GM19239 (cell line): Measurements from ENCODE around the gene HENMT1.

Experiments used
- DNase-seq: peaks from one replicate; pipeline ENCODE4 v3.0.0; 2011; ENCODE audit warnings: low spot score; ENCODE audit not compliant: insufficient read length
- FAIRE-seq: peaks from 2 replicates; lab custom pipeline; 2011; peaks lifted over from hg19 to GRCh38; lab: Jason Lieb, UNC

The HENMT1 gene

DNA sequence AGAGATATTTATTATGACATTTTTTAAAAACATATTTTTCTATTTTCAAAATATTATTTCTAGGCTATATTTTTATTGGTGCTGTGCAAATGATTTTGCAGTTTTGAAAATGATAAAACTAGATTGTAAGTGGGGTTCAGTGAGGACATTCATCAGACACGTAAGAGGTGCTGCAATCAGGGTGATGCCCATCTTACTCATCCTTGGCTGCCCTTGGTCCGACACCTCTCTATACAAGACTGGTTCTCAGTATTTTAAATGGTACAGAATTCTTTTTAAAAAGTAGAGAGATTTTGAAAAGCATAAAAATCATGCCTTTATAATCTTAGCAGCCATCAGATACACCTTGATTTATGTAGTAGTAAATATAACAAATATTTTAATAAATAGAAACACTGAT lies 24.0 kb downstream of the HENMT1 start:
- FAIRE-seq (no peak), DNase-seq (no peak)

DNA sequence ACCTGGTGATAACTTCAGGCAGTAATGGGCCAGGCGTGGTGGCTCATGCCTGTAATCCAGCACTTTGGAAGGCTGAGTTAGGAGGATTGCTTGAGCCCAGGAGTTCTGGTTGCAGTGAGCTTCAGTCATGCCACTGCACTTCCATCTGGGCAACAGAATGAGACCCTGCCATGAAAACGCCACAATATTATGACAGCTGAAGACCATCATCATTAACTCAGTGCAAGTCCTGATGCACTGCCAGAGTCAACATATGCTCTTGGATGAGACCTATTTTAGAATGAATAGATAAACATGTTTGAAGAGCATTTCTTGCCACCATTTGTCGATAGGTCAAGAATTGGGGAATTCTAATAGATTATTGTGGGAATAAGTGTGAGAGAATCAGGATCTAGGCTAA lies 26.4 kb downstream of the HENMT1 start:
- DNase-seq (no peak), FAIRE-seq (no peak)

DNA sequence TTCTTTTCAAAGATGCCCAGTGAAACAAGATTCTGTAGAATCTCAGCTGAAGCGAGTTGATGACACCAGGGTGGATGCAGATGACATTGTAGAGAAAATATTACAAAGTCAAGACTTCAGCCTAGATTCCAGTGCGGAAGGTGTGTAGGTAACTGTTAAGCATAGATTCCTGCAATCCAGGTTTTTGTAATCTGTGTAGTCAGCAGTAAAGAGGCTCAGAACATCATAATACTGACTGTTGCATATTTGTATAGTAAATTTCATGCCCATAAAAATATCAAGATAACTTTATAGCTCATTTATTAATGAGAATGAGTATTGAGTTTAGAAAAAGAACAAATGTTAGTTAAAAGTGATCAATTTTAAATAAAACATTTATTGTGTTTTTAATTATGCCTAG lies 32.2 kb downstream of the HENMT1 start:
- DNase-seq: no peak
- FAIRE-seq: no peak

DNA sequence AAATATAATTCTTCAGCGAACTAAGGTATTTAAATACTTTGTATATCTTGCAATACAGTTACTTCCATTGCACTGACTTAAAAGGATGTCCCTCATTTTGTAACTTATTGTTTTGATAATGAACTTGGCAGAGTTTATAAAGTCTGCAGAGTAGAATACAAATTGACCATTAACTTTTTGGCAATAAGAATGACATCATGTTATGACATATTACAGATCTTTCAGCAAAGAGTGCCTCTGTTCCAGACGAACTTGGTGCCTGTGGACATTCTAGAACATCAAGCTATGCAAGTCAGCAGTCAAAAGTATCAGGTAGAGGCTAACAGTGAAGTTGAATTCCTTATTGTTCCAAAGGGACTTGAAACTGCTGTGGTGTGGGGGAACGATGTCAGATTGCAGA lies 32.9 kb downstream of the HENMT1 start:
- FAIRE-seq (no peak), DNase-seq (no peak)

DNA sequence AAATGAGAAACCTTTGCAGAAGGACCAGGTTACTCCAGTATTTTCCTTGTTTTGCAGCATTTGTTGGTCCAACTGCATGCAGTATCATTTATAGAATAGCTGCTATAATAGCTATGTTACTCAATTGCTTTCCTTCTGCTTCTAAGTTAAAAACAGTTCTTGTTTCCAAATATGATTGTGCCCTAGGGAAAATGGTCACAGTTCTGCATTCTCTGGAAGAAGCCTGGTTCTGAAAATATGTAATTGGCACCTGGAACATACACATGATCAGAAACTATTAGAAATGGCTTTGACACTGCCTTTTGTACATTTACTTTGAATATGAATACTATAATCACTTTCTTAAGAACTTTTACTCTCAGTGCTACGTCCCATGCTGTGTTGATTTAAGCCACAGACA lies 33.6 kb downstream of the HENMT1 start:
- no peak for FAIRE-seq
- DNase-seq: no peak

DNA sequence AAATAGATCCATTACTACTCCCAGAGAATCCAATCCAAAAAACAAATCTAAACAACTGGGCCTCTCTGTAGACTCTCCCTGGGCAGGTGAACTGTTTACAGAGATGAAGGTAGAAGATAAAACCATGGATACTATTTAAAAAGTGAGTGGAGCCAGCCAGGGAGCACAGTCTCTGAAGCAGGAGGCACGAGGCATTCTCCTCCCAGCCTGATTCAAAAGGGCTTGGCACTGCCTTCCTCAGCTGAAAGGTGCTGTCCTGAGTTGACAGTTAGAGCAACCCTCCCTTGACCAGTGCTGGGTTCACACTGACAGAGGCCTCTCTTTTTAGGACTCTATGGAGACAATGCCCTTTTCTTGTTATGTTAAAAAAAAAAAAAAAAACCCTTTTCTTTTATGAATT lies 36.8 kb downstream of the HENMT1 start:
- FAIRE-seq (no peak), DNase-seq (no peak)

DNA sequence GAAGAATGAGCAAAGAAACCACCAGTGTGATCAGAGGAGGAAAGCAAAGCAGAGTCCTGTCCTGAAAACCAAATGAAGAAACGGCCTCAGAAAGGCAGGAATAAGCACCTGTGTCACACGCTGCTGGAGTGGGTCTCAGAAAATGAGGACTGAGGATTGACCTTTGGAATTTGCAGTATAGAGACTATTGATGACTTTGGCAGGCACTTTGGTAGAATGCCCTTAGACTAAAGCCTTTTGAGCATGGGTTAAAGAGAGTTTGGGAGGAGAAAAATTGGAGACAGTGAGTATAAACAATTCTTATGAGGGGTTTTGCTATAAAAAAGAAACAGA lies 43.2 kb downstream of the HENMT1 start:
- FAIRE-seq (no peak), DNase-seq (no peak)

DNA sequence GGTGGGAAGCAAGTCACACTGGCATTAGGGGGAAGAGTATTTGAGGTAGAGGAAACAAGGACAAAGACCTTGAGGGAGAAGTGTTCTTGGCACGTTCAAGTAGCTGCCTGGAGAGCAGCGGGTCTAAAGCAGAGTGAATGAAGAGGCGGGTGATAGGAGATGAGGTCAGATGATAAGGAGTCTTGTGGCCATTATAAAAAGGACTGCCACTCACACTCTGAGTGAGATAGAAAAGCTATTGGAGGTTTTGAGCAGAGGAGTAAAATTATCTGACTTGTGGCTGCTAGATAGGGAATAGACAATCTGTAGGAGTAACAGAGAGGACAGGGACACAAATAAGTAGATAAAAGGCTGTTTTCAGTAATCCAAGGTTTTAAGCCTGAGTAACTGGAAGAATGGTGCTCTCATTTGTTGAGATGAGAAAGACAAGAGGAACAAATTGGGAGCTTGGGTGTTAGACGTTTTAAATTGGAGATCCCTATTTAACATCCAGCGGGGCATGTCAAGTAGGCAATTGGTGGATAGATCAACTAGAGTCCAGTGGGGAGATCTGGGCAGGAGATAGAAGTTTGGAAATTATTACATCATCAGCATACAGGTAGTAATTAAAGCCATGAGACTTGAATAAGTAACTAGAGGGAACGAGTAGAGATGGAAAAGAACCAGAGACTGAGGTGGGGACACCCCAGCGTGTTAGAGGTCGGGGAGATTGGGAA lies 43.7 kb downstream of the HENMT1 start:
- no peak for FAIRE-seq
- no peak for DNase-seq

DNA sequence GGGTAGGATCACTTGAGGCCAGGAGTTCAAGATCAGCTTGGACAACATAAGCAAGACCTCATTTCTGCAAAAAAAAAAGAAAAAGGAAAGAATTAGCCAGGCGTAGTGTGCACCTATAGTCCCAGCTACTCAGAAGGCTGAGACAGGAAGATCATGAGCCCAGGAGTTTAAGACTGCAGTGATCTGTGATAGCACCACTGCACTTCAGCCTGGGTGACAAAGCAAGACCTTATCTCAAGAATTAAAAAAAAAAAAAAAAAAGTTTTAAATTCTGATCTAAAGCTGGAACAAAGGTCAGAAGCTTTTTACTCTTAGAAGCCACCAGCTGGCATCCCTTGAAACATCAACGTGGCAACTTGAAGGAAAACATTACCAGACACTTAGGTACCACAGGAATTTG lies 45.3 kb downstream of the HENMT1 start:
- no peak for DNase-seq

DNA sequence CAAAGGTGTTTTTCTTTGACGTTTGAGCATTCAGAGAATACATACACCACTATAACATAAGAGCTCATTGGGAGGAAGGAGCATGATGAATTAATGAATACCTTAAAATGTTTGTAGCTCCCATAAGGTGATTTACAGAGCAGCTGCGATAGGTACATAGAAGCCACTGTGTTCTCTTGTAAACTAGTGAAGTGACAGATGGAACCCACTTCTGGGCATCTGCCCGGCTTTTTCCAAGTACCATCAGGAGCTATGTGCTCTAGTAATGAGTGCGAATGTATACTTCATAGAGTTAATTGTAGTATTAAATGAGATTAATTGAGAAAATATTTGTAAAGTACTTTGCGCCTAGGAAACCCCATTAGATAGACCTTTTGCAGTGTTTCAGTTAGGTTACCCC lies 48.4 kb downstream of the HENMT1 start:
- FAIRE-seq (no peak), DNase-seq (no peak)

More for the DNA sequence above, 45.3 kb downstream of the HENMT1 start:
- FAIRE-seq: no peak

DNA sequence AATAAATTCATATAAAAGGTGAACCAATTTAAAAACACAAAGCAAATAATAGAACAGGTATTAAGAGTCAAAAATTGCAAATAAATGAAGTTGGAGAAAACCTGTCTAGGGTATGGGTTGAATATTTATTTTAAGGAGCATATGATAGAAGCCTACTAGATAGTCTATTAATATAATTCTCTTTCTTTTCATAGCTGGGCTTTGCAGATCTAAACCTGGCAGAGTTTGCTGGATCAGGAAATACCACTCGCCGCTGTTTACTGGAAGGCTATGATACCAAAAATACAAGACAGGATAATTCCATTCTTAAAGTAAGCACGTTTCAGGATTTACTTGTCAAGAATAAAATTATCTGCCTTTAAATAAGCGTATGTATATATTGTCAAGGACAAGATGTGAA lies 48.9 kb downstream of the HENMT1 start:
- no peak for DNase-seq
- no peak for FAIRE-seq

DNA sequence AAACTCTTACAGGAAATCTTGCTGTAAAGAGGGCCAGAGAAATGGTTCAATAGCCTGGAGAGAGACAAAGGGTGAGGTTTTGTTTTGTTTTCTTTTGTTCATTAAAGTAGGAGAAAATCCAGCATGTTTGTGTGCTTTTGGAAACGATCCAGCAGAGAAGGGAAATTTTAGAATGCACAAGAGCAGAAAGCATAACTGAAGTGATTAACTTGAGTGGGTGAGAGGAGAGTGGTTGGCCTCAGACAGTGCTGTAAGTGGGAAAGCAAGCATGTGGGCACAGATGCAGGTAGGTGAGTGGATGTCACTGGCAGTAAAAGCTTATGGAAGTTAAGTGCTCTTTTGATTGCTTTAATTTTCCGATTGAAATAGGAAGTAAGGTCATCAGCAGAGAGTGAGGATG lies 50.8 kb downstream of the HENMT1 start:
- DNase-seq: no peak
- no peak for FAIRE-seq

DNA sequence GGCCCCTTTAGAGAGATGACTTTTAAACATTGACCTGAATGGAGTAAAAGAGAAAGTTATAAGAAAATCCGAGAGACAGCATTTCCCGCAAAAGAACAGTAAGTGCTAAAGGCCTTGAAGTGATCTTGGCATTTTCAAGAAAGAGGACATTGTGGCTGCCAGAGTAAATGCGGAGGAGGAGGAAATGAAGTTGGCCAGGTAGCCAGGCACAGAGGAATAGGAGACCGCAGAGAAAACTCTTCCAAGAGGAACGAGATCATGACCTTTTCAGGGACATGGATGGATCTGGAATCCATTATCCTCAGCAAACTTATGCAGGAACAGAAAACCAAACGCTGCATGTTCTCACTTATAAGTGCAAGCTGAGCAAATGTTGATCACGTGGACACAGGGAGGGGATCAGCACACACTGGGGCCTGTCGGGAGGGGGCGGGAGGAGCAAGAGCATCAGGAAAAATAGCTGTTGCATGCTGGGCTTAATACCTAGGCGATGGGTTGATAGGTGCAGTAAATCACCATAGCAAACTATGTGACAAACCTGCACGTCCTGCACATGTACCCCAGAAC lies 51.3 kb downstream of the HENMT1 start:
- FAIRE-seq: no peak
- DNase-seq: no peak

DNA sequence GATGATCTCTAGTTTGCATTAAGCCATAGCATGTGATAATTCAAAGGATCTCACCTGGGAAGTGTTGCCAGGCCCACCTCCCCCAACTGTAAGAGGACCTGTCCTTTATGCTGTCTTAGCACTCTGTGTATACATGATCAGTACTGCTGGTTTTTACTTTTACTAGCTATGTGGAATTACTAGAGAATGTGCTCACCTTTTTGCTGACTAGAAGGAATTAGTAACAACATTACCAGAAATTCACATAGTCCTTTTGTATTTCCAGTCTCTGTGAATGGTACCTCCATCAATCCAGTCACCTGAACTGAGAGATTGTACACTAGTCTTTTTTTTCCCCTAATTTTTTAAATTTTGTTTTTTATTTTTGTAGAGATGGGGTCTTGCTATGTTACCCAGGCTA lies 54.4 kb downstream of the HENMT1 start:
- no peak for DNase-seq
- no peak for FAIRE-seq

DNA sequence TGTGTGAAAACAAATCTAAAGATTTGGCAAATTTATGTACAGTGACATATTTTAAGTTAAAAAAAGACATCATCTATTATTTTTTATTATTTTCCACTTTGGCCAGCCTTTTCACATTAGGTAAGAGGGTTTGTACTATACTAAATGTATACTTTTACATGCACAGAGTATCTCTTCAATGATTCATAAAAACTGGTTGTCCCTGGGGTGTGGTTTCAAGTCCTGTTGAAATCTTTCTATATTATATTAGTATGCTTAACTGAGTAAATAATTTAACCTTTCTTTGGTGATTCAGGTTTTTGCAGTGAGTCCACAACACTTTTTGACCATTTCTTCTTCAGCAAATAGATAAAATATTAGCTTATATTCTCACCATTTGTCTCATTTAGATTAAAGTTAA lies 55.3 kb downstream of the HENMT1 start:
- FAIRE-seq (no peak), DNase-seq (no peak)

DNA sequence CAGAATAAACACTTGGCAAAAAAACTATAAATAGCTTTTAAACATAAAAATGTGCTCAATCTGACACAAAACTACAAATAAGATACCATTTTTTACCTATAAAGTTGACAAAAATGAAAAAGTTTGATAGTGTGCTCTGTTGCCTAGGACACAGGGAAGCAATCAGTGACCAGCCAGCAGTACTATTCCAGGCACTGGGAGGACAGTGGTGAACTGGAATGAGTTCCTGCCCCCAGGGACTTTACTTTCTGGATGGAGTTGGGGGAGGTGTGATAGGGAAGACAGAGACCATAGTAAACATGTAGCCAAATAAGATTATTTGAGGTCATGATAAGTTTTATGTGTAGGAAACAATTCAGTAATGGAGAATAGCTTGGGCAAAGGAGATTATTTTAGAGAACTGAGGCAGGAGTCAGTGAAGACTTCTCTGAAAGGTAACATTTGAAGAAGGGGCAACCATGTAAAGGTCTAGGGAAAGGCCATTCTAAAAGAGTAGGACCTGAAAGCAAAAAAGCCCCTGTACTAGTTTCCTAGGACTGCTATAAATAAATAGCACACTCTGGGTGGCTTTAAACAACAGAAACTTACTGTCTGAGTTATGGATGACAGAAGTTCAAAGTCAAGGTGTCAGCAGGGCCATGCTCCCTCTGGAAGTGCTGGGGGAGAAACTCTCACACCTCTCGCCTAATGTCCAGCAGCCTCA lies 59.0 kb downstream of the HENMT1 start:
- no peak for DNase-seq
- FAIRE-seq: no peak

DNA sequence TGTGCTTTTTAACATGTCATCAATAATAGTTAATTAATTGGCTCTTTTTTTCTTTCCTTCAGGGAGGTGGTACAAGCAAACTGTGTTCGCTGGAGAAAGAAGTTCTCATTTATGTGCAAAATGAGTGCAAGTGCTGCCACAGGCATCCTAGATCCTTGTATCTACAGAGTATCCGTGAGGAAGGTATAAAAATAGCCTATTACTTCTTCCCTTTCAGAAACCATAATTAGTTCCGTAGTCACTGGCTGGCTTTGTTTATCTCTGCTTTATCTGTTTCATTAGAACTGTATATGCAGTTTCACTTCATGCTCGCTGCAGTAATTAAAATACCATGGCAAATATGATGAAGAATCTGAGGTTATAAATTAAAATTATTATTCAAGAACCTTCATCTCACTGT lies 60.4 kb downstream of the HENMT1 start:
- FAIRE-seq (no peak), DNase-seq (no peak)

DNA sequence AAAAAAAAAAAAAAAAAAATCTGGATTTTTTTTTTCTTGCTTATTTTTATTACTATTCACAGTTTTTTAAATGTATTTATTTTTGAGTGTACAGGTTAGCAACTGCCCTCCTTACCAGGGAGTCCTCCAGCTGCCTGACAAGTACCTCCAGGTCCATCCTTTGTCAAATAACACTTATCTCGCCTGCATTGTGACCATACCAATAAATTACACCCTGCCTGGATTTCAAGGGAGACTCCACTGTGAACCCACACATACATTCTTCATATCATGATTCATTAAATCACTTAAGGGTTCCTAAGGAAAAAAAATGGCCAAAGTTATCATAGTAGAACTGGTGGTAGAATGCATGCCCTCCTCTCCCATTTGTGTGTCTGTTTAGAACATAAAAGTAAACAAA lies 62.6 kb downstream of the HENMT1 start:
- DNase-seq: no peak
- no peak for FAIRE-seq
